ENCODE results near the gene MED9. TPM values are rescaled to one million over a fixed set of nuclear protein-coding genes. Genes with fewer than 3 reads are reported as not detected.

Gene MED9
- total and polyA plus RNA-seq, 2 of the 8 experiments (the other 6 are each of a cell fraction or from before 2014, with no cell fraction given): 15.8 to 19.7 TPM

- no peak overlapping the region for H2AK5ac ChIP-seq (ENCODE audit: low read depth, low read length)
- FAIRE-seq (no peak), DNase-seq (ENCODE audit: low read depth in 1 of 2, low spot score in 2 of 2) (no peak)
- H4K91ac ChIP-seq (replicated peaks; ENCODE audit: insufficient read length, low read length): no peak overlapping the region
- H2BK5ac ChIP-seq (ENCODE audit: low read depth, low read length): no peak overlapping the region
- H3K4me2 ChIP-seq (ENCODE audit: insufficient read depth in 1 of 2, low read depth in 2 of 2, low read length in 2 of 2): no peak overlapping the region
- H3K27me3 ChIP-seq (replicated peaks in 1 of 4; ENCODE audit: control insufficient read depth in 3 of 4, extremely low read depth in 1 of 4, insufficient read depth in 3 of 4, low read length in 3 of 4): no peaks in the 10 kb centered on the region
- H3K36me3 ChIP-seq (ENCODE audit: control insufficient read depth in 2 of 4, insufficient read depth in 4 of 4, low read length in 3 of 4): no peaks in the 10 kb centered on the region
- no peak for TF ChIP-seq EP300 (IDR thresholded peaks at IDR 0.05; ENCODE audit: borderline replicate concordance in 1 of 2, low read depth in 2 of 2, low read length in 2 of 2)
- no peak for TF ChIP-seq SAP30 (IDR thresholded peaks at IDR 0.05; ENCODE audit: insufficient read depth, insufficient replicate concordance, low read length)
- TF ChIP-seq EGR1 (IDR thresholded peaks at IDR 0.05; ENCODE audit: borderline replicate concordance, low read depth, low read length): no peak
- TF ChIP-seq PHF8 (conservative IDR thresholded peaks at IDR 0.05; ENCODE audit: low read depth, low read length): no peak
- TF ChIP-seq, protein P1, sequence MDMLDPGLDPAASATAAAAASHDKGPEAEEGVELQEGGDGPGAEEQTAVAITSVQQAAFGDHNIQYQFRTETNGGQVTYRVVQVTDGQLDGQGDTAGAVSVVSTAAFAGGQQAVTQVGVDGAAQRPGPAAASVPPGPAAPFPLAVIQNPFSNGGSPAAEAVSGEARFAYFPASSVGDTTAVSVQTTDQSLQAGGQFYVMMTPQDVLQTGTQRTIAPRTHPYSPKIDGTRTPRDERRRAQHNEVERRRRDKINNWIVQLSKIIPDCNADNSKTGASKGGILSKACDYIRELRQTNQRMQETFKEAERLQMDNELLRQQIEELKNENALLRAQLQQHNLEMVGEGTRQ (IDR thresholded peaks at IDR 0.05; ENCODE audit: low read length): no peak
- TF ChIP-seq TCF12 (IDR thresholded peaks at IDR 0.05; ENCODE audit: low read depth, low read length): no peak
- no peak for TF ChIP-seq JUN (IDR thresholded peaks at IDR 0.05; ENCODE audit: low read depth, low read length)
- no peak overlapping the region for H3K18ac ChIP-seq (ENCODE audit: extremely low read depth, low read length)
- no peak overlapping the region for H2BK15ac ChIP-seq (ENCODE audit: low read length)
- no peaks in the 10 kb centered on the region for H3K23me2 ChIP-seq (ENCODE audit: low read depth, low read length)
- CTCF ChIA-PET (ENCODE audit: partially characterized antibody): interaction anchor here (0.6 to 1.8 kb wide), 8 partner anchors 23 to 475 kb away, joined by 3 to 4 read pairs (median 4); no protein-coding TSS in a partner anchor
- H2BK12ac ChIP-seq (ENCODE audit: low read depth, low read length): no peak overlapping the region
- H3K14ac ChIP-seq (ENCODE audit: insufficient read length): no peak overlapping the region
- H3K23ac ChIP-seq (ENCODE audit: insufficient read length): no peak overlapping the region
- no peak overlapping the region for H3K4ac ChIP-seq (replicated peaks; ENCODE audit: insufficient read length, low read depth, low read length)
- no peak overlapping the region for H2BK20ac ChIP-seq (ENCODE audit: low read length)
- H3K9me3 ChIP-seq (ENCODE audit: insufficient read depth in 2 of 2, low read depth in 1 of 2, low read length in 1 of 2): no peaks in the 10 kb centered on the region
- H4K20me1 ChIP-seq (replicated peaks in 1 of 2; ENCODE audit: control insufficient read depth in 1 of 2, insufficient read depth in 2 of 2, low read length in 2 of 2): peaks cover 0 to 2% of the 10 kb centered on the region in 2 experiments
- no peak overlapping the region for H3K56ac ChIP-seq (replicated peaks; ENCODE audit: insufficient read length, low read depth, low read length)
- no peak overlapping the region for H2AFZ ChIP-seq (ENCODE audit: low read length)
- H4K8ac ChIP-seq (ENCODE audit: extremely low read depth, insufficient read depth, low read length): 0 out of 2 replicates have a peak overlapping the region, but pooled peaks have one; percentile 35
- H3K9ac ChIP-seq (replicated peaks in 1 of 4; ENCODE audit: extremely low read depth in 1 of 4, low read depth in 3 of 4, low read length in 3 of 4): no peak overlapping the region
- no peak overlapping the region for H3K4me3 ChIP-seq (ENCODE audit: extremely low read depth in 1 of 4, insufficient read depth in 2 of 4, low read depth in 3 of 4, low read length in 4 of 4)
- no peaks in the 10 kb centered on the region for H3K79me1 ChIP-seq (ENCODE audit: low read depth, low read length)
- H4K5ac ChIP-seq (ENCODE audit: insufficient read length, low read depth, low read length): no peak overlapping the region
- POLR2A ChIA-PET (ENCODE audit: partially characterized antibody): interaction anchor here (0.7 kb wide), 1 partner anchor 159 kb away, joined by 3 read pairs; no protein-coding TSS in a partner anchor
- no peaks in the 10 kb centered on the region for H3K79me2 ChIP-seq (ENCODE audit: control insufficient read depth in 1 of 2, insufficient read depth in 2 of 2, low read length in 2 of 2)
- 89% methylated on average over 5 of the region's 5 CpGs; no CpG with 5 or more reads in 1 of the 2 experiments for WGBS, 2 experiments (ENCODE audit: extremely low coverage in 1 of 2, insufficient coverage in 1 of 2, insufficient read length in 1 of 2, insufficient replicate concordance in 2 of 2, low coverage in 1 of 2, low lambda C conversion rate in 2 of 2, missing lambda C conversion rate in 1 of 2)
- H2BK120ac ChIP-seq (replicated peaks; ENCODE audit: low read depth, low read length): no peak overlapping the region
- no peaks in the 10 kb centered on the region; a peak in 1 of 7 replicates for H3K4me1 ChIP-seq (replicated peaks in 1 of 4; ENCODE audit: control insufficient read depth in 3 of 4, insufficient read depth in 4 of 4, low read length in 3 of 4)
- H3K27ac ChIP-seq (ENCODE audit: low read depth, low read length): no peak overlapping the region
Observed at GRCh38 chr17:17541640-17542001, 64.8 kb downstream of the MED9 start.
